B cell (primary cell): ENCODE results near the gene VPS51. TPM values are rescaled to one million over a fixed set of nuclear protein-coding genes. Genes with fewer than 3 reads are reported as not detected.

Experiments
- ATAC-seq: fragments of 200-7000 bp; cut with Tn5 transposase; one replicate; pipeline ENCODE4 v1.10.0; 2021; ENCODE audit warnings: low read depth, mild to moderate bottlenecking, moderate number of reproducible peaks, moderate library complexity
- CTCF ChIA-PET: fragments of 350-600 bp; sonication (Branson Sonifier 250); formaldehyde crosslinking; loops from one replicate; lab custom pipeline; 2021; ENCODE audit warnings: antibody characterized with exemption, inconsistent platforms; lab: Charles Lee
- POLR2A ChIA-PET: fragments of 350-600 bp; sonication (Branson Sonifier 250); formaldehyde crosslinking; loops from one replicate; lab custom pipeline; 2021; ENCODE audit warnings: antibody characterized with exemption; lab: Charles Lee
- DNase-seq: peaks from one replicate; pipeline ENCODE4 v3.0.0; 2013
- H2AFZ ChIP-seq: 2 replicates; pipeline ENCODE4 v1.6.1; 2012; ENCODE audit warnings: mild to moderate bottlenecking, low read depth, low read length; ENCODE audit not compliant: insufficient read depth, poor library complexity, severe bottlenecking
- H3K27ac ChIP-seq, 2 donors: 1 replicate in 1 of 2; 2 replicates in 1 of 2; pipeline ENCODE4 v1.5.1; 2012 to 2013; ENCODE audit warnings: low read length in 2 of 2, mild to moderate bottlenecking in 2 of 2, moderate library complexity in 1 of 2
- H3K27me3 ChIP-seq, 4 experiments: fragments of 200-600 bp in 1 of 4; sonication (generic) in 1 of 4; replicated peaks in 1 of 4; 1 replicate in 2 of 4; 2 replicates in 2 of 4; pipeline versions ENCODE4 v1.6.1 to v1.7.0; 2013 to 2016; ENCODE audit warnings: low read length in 3 of 4, mild to moderate bottlenecking in 2 of 4, mixed read lengths in 1 of 4, moderate library complexity in 1 of 4; ENCODE audit not compliant: insufficient read depth in 4 of 4, control insufficient read depth in 3 of 4; ENCODE audit errors: control extremely low read depth in 1 of 4
- H3K36me3 ChIP-seq, 2 experiments: replicated peaks in 1 of 2; 1 replicate in 1 of 2; 2 replicates in 1 of 2; pipeline versions ENCODE4 v1.6.1 to v1.7.1; 2013; ENCODE audit warnings: low read length in 1 of 2; ENCODE audit not compliant: insufficient read depth in 2 of 2, control insufficient read depth in 1 of 2; ENCODE audit errors: control extremely low read depth in 1 of 2, extremely low read depth in 1 of 2
- H3K4me1 ChIP-seq, 2 donors: fragments of 200-600 bp in 1 of 2; sonication (generic) in 1 of 2; 1 replicate in 1 of 2; 2 replicates in 1 of 2; pipeline versions ENCODE4 v1.5.1 to v1.6.1; 2013 to 2017; ENCODE audit warnings: low read length in 2 of 2; ENCODE audit not compliant: control insufficient read depth in 2 of 2, insufficient read depth in 2 of 2
- H3K4me2 ChIP-seq: replicated peaks from 2 replicates; pipeline ENCODE3; 2012; ENCODE audit warnings: mild to moderate bottlenecking, low read depth, low read length; ENCODE audit not compliant: poor library complexity, severe bottlenecking
- H3K4me3 ChIP-seq, 5 experiments: fragments of 200-600 bp in 1 of 5; sonication (generic) in 1 of 5; 1 replicate in 3 of 5; 2 replicates in 2 of 5; pipeline versions ENCODE4 v1.5.1 to v1.7.0; 2011 to 2016; ENCODE audit warnings: low read length in 4 of 5, mild to moderate bottlenecking in 4 of 5, low read depth in 2 of 5, control low read depth in 1 of 5, moderate library complexity in 1 of 5; ENCODE audit not compliant: insufficient read depth in 1 of 5; ENCODE audit errors: control extremely low read depth in 1 of 5, extremely low read depth in 1 of 5
- H3K79me2 ChIP-seq: fragments of 200-600 bp; sonication (generic); one replicate; pipeline ENCODE4 v1.6.0; 2016; ENCODE audit warnings: low read length; ENCODE audit not compliant: control insufficient read depth, insufficient read depth
- H3K9ac ChIP-seq: fragments of 200-600 bp; sonication (generic); 2 replicates; pipeline ENCODE4 v1.6.1; 2017; ENCODE audit warnings: mild to moderate bottlenecking, low read length, moderate library complexity
- H3K9me3 ChIP-seq, 3 donors: one replicate each; pipeline versions ENCODE4 v1.6.1 to v1.7.1; 2013; ENCODE audit warnings: low read length in 2 of 3; ENCODE audit not compliant: control insufficient read depth in 2 of 3, insufficient read depth in 1 of 3; ENCODE audit errors: control extremely low read depth in 1 of 3
- H4K20me1 ChIP-seq: 2 replicates; pipeline ENCODE4 v1.6.0; 2012; ENCODE audit warnings: mild to moderate bottlenecking, low read length; ENCODE audit not compliant: insufficient read depth, control insufficient read depth, poor library complexity, severe bottlenecking
- H3K27ac Mint-ChIP-seq: one replicate; pipeline ENCODE4 v1.8.0; 2021; ENCODE audit warnings: mixed read lengths
- H3K27me3 Mint-ChIP-seq: one replicate; pipeline ENCODE4 v1.8.0; 2021; ENCODE audit warnings: mixed read lengths
- H3K4me1 Mint-ChIP-seq: one replicate; pipeline ENCODE4 v1.8.0; 2021; ENCODE audit warnings: mixed read lengths
- H3K4me3 Mint-ChIP-seq: one replicate; pipeline ENCODE4 v1.8.0; 2021; ENCODE audit warnings: mixed read lengths
- H3K9me3 Mint-ChIP-seq: one replicate; pipeline ENCODE4 v1.8.0; 2022; ENCODE audit warnings: mixed read lengths; ENCODE audit not compliant: insufficient read depth
- EZH2 ChIP-seq: IDR thresholded peaks from 2 replicates; pipeline ENCODE4 v1.6.1; 2012; ENCODE audit warnings: borderline replicate concordance, low read depth, mild to moderate bottlenecking, moderate library complexity, low read length; ENCODE audit not compliant: insufficient read depth, poor library complexity, severe bottlenecking
- whole genome bisulfite sequencing: methylation state at CpG from one replicate; pipeline ENCODE4 v1.1.5; 2013; ENCODE audit warnings: missing lambda C conversion rate; ENCODE audit not compliant: insufficient coverage; 5-methylcytosine and 5-hydroxymethylcytosine counted together
- intact Hi-C: fragments of 100-400 bp; cut with micrococcal nuclease; formaldehyde crosslinking; loops from one replicate; pipeline ENCODE4 v1.10.0; 2022
- polyA plus RNA-seq: library from polyadenylated mRNA; depleted of rRNA; stranded (reverse); fragments of >200 nt; gene quantifications from 2 replicates; pipeline ENCODE4 v1.2.3, GENCODE V29; 2012
- total RNA-seq, 2 donors: library from RNA; stranded (reverse); fragments of 120-200 nt in 1 of 2; gene quantifications; 1 replicate in 1 of 2; 2 replicates in 1 of 2; pipeline versions ENCODE4 v1.2.3 to v1.2.4, GENCODE V29; 2013 to 2022
- TF ChIP-seq, protein P1 (sequence below): fragments of 200-600 bp; IDR thresholded peaks from one replicate; pipeline ENCODE4 v1.8.0; 2022; ENCODE audit warnings: antibody characterized with exemption, mild to moderate bottlenecking

The VPS51 gene
- total and polyA plus RNA-seq, 2 donors (not counting 1 experiment from before 2014, with no cell fraction given) = 206 to 223 TPM

DNA sequence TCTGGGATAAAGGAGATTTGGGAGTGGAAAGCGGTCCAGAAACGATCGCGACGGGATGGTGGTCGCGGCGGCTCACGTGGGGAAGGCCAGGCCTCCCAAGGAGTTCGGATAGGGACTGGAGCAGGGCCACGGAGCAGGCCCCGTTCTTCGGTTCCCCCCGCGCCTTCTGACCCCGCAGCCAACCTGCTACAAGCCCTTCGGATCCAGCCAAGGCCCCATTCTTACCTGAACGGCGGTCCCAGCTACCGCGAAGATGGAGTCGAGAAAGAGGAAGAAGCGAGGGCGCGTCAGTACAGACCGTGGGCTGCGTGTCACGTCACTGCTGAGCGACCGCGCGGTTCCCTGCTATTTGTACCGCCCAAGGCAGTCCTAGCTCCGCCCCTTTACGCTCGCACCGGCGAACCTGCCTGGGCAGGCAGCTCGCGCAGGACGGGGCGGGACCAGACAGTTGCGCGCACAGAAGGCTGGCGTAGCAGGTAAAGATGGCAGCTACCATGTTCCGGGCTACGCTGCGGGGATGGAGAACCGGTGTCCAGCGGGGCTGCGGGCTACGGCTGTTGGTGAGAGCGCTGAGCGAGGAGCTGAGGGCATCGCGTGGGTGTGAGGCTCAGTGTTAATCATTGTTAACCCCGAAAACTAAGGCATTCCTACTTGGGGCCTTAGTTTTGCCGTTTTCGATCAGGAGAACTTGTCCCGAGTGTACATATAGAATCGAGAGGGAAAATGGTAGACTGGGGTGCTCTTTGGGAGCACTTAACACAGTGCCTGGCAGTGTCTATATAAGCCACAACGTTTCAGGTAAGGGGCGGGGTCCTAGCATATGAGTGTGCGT is 26.1 kb downstream of the VPS51 start, which contains the start of the genes FAU and MRPL49:
Gene FAU (minus strand): TSS at position 270 of the 832 bp plus-strand sequence. CDS start 321 bp downstream, outside the sequence.
Gene MRPL49 (plus strand): TSS at position 457 of the 832 bp plus-strand sequence. CDS start 26 bp downstream, at position 483.
- H3K4me3 ChIP-seq = peak within 1 kb of the TSS; percentile 70 to 98 (median 95)
- H3K9ac ChIP-seq = peak within 1 kb of the TSS; percentile 95
- Mint-ChIP-seq H3K27me3 (no peaks in the 10 kb centered on the region), H3K4me1 (peaks cover 55% of the 10 kb centered on the region), H3K27ac (peak within 1 kb of the TSS; percentile 99), H3K4me3 (peak within 1 kb of the TSS; percentile 98), H3K9me3 (no peaks in the 10 kb centered on the region)
- DNase-seq (peak; percentile 99), ATAC-seq (peak; percentile 78)
- peaks cover 25 to 46% of the 10 kb centered on the region in 2 donors for H3K4me1 ChIP-seq
- H3K4me2 ChIP-seq = peak within 1 kb of the TSS; percentile 92
- ChIA-PET CTCF (interaction anchor here (0.7 to 5.0 kb wide), 20 partner anchors 9 to 673 kb away, joined by 3 to 47 read pairs (median 4); partner anchors contain the start of genes ARL2, CAPN1, CDC42BPG and SYVN1), POLR2A (interaction anchor here (0.6 to 7.3 kb wide), 18 partner anchors 7 to 1160 kb away, joined by 3 to 160 read pairs (median 3); partner anchors contain the start of genes ARL2, CAPN1, EHBP1L1 and MAJIN)
- TF ChIP-seq EZH2 = no peak
- TF ChIP-seq, protein P1, sequence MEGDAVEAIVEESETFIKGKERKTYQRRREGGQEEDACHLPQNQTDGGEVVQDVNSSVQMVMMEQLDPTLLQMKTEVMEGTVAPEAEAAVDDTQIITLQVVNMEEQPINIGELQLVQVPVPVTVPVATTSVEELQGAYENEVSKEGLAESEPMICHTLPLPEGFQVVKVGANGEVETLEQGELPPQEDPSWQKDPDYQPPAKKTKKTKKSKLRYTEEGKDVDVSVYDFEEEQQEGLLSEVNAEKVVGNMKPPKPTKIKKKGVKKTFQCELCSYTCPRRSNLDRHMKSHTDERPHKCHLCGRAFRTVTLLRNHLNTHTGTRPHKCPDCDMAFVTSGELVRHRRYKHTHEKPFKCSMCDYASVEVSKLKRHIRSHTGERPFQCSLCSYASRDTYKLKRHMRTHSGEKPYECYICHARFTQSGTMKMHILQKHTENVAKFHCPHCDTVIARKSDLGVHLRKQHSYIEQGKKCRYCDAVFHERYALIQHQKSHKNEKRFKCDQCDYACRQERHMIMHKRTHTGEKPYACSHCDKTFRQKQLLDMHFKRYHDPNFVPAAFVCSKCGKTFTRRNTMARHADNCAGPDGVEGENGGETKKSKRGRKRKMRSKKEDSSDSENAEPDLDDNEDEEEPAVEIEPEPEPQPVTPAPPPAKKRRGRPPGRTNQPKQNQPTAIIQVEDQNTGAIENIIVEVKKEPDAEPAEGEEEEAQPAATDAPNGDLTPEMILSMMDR = no peak
- H3K79me2 ChIP-seq = peaks cover 79% of the 10 kb centered on the region
- no peaks in the 10 kb centered on the region for H3K27me3 ChIP-seq
- peak within 1 kb of the TSS; percentile 93 to 96 for H3K27ac ChIP-seq
- peak within 1 kb of the TSS; percentile 77 for H2AFZ ChIP-seq
- intact Hi-C loops = loop anchor here (1.0 kb wide), 3 partner anchors 10 to 38 kb away; partner anchors contain the start of genes CDCA5 and ZFPL1
- peaks cover 34% of the 10 kb centered on the region for H4K20me1 ChIP-seq
- 0% methylated on average over 62 of the region's 64 CpGs for WGBS
- H3K36me3 ChIP-seq = peaks cover 0 to 60% of the 10 kb centered on the region in 2 experiments
- H3K9me3 ChIP-seq = no peaks in the 10 kb centered on the region
